Right lung (tissue), 5 donors: ENCODE results near the gene NOD1. TPM values are rescaled to one million over a fixed set of nuclear protein-coding genes. Genes with fewer than 3 reads are reported as not detected.
A peak's percentile ranks its signal among the peaks of the same experiment; 100 is the strongest.
"Not testable (repeated sequence)": the region's sequence is repeated elsewhere in the genome, so short reads cannot be mapped to it uniquely, and the experiment has no call there.

ENCODE experiments used
- DNase-seq, 2 donors: peaks; one replicate each; pipeline ENCODE4 v3.0.0-alpha.2; 2013
- polyA plus RNA-seq, 5 donors: library from polyadenylated mRNA; unstranded; fragments of 120-200 nt; gene quantifications; one replicate each; pipeline versions ENCODE4 v1.2.1 to v1.2.3, GENCODE V29; 2013; ENCODE audit warnings: inconsistent platforms in 1 of 5, low replicate concordance in 1 of 5; ENCODE audit not compliant: insufficient read length in 5 of 5, insufficient read depth in 1 of 5

NOD1 gene
- polyA plus RNA-seq, 5 donors: 20.4 to 26.4 (median 23.6) TPM

- peak; percentile 96 to 98 for DNase-seq
Observed at GRCh38 chr7:30504301-30505173, 26.0 kb upstream of the NOD1 start, which contains the start of gene GGCT. Gene GGCT, minus strand, starts transcription at chr7:30504829. Its CDS starts 120 bp downstream, at chr7:30504709.

- DNase-seq: no peak
Observed at GRCh38 chr7:30503274-30504212, 25.0 kb upstream of the NOD1 start.

GRCh38 chr7:30502470-30503251, 24.1 kb upstream of the NOD1 start:
- DNase-seq: no peak

GRCh38 chr7:30501264-30501663, 22.7 kb upstream of the NOD1 start:
- DNase-seq: no peak

GRCh38 chr7:30493228-30493627, 14.6 kb upstream of the NOD1 start:
- no peak for DNase-seq

GRCh38 chr7:30491417-30491816, 12.8 kb upstream of the NOD1 start:
- no peak for DNase-seq

- no peak for DNase-seq
Observed at GRCh38 chr7:30487371-30487770, 8.8 kb upstream of the NOD1 start.

- DNase-seq: no peak
Observed at GRCh38 chr7:30485667-30486066, 7.1 kb upstream of the NOD1 start.

- not testable (repeated sequence) for DNase-seq
Observed at GRCh38 chr7:30481416-30481815, 2.8 kb upstream of the NOD1 start.

- no peak for DNase-seq
Observed at GRCh38 chr7:30479202-30480120, 877 bp upstream of the NOD1 start.

- no peak for DNase-seq
Observed at GRCh38 chr7:30476459-30477145, 2.0 kb downstream of the NOD1 start.

- DNase-seq: no peak
Observed at GRCh38 chr7:30475580-30475979, 3.0 kb downstream of the NOD1 start.

GRCh38 chr7:30474893-30475292, 3.7 kb downstream of the NOD1 start:
- no peak for DNase-seq

- no peak for DNase-seq
Observed at GRCh38 chr7:30474485-30474884, 4.1 kb downstream of the NOD1 start.

GRCh38 chr7:30473903-30474302, 4.7 kb downstream of the NOD1 start:
- DNase-seq: no peak

- DNase-seq: no peak
Observed at GRCh38 chr7:30472784-30473775, 5.5 kb downstream of the NOD1 start.

GRCh38 chr7:30472081-30472783, 6.4 kb downstream of the NOD1 start:
- DNase-seq: no peak

- no peak for DNase-seq
Observed at GRCh38 chr7:30471205-30471604, 7.4 kb downstream of the NOD1 start.
